ACC112 (cell line): Measurements from ENCODE around the gene COL8A1.

Source experiments
- H2AFZ ChIP-seq: fragments of 200-600 bp; sonication (generic); one replicate; pipeline ENCODE4 v1.6.0; 2017; ENCODE audit warnings: antibody characterized with exemption, low read length; ENCODE audit not compliant: unreplicated experiment
- H3K27ac ChIP-seq: fragments of 200-600 bp; sonication (generic); 2 replicates; pipeline ENCODE4 v1.5.1; 2014; ENCODE audit warnings: low read depth, mild to moderate bottlenecking, antibody characterized with exemption, low read length, moderate library complexity
- H3K27me3 ChIP-seq: fragments of 200-600 bp; sonication (generic); 2 replicates; pipeline ENCODE4 v1.6.1; 2014; ENCODE audit warnings: mild to moderate bottlenecking, antibody characterized with exemption, low read length, moderate library complexity, mixed read lengths; ENCODE audit not compliant: insufficient read depth
- H3K36me3 ChIP-seq: fragments of 200-600 bp; sonication (generic); 2 replicates; pipeline ENCODE4 v1.6.1; 2016; ENCODE audit warnings: mild to moderate bottlenecking, antibody characterized with exemption, low read length, moderate library complexity, mixed read lengths; ENCODE audit not compliant: insufficient read depth
- H3K4me1 ChIP-seq: fragments of 200-600 bp; sonication (generic); one replicate; pipeline ENCODE4 v1.6.1; 2016; ENCODE audit warnings: low read length, mixed read lengths; ENCODE audit not compliant: insufficient read depth, unreplicated experiment, control insufficient read depth
- H3K4me3 ChIP-seq: fragments of 200-600 bp; sonication (generic); 2 replicates; pipeline ENCODE4 v1.5.1; 2014; ENCODE audit warnings: mild to moderate bottlenecking, low read depth, low read length
- H3K79me2 ChIP-seq: fragments of 200-600 bp; sonication (generic); one replicate; pipeline ENCODE4 v1.6.0; 2016; ENCODE audit warnings: low read length; ENCODE audit not compliant: control insufficient read depth, unreplicated experiment, insufficient read depth

Gene COL8A1

GRCh38 chr3:99768808-99769501 is 130.6 kb downstream of the COL8A1 start:
- Histone ChIP-seq H3K27ac (no peak overlapping the region), H3K79me2 (no peaks in the 10 kb centered on the region), H3K4me1 (peaks cover 9% of the 10 kb centered on the region), H2AFZ (no peak overlapping the region), H3K4me3 (no peak overlapping the region), H3K27me3 (no peaks in the 10 kb centered on the region), H3K36me3 (peaks cover 33% of the 10 kb centered on the region)

- Histone ChIP-seq H3K36me3 (peaks cover 40% of the 10 kb centered on the region), H2AFZ (no peak overlapping the region), H3K4me1 (peaks cover 33% of the 10 kb centered on the region), H3K4me3 (no peak overlapping the region), H3K79me2 (no peaks in the 10 kb centered on the region), H3K27me3 (no peaks in the 10 kb centered on the region), H3K27ac (no peak overlapping the region)
Observed at GRCh38 chr3:99772171-99772570, 133.8 kb downstream of the COL8A1 start.

GRCh38 chr3:99772671-99773070 is 134.3 kb downstream of the COL8A1 start:
- Histone ChIP-seq H3K27me3 (no peaks in the 10 kb centered on the region), H2AFZ (no peak overlapping the region), H3K4me1 (peaks cover 36% of the 10 kb centered on the region), H3K4me3 (no peak overlapping the region), H3K36me3 (peaks cover 40% of the 10 kb centered on the region), H3K27ac (no peak overlapping the region), H3K79me2 (no peaks in the 10 kb centered on the region)

GRCh38 chr3:99774467-99774866 is 136.1 kb downstream of the COL8A1 start:
- Histone ChIP-seq H3K27me3 (no peaks in the 10 kb centered on the region), H3K27ac (peak overlapping the region; percentile 37), H3K36me3 (peaks cover 30% of the 10 kb centered on the region), H3K4me3 (no peak overlapping the region), H2AFZ (no peak overlapping the region), H3K79me2 (no peaks in the 10 kb centered on the region), H3K4me1 (peaks cover 36% of the 10 kb centered on the region)

GRCh38 chr3:99776516-99777209 is 138.3 kb downstream of the COL8A1 start:
- H3K27me3 ChIP-seq = no peaks in the 10 kb centered on the region
- H3K36me3 ChIP-seq = peaks cover 26% of the 10 kb centered on the region
- peaks cover 46% of the 10 kb centered on the region for H3K4me1 ChIP-seq
- peak overlapping the region; percentile 24; the same call in 1 of the 2 replicates for H3K4me3 ChIP-seq
- H3K27ac ChIP-seq = no peak overlapping the region
- H3K79me2 ChIP-seq = no peaks in the 10 kb centered on the region
- no peak overlapping the region for H2AFZ ChIP-seq

- Histone ChIP-seq H3K4me1 (peaks cover 51% of the 10 kb centered on the region), H3K4me3 (no peak overlapping the region), H3K36me3 (peaks cover 23% of the 10 kb centered on the region), H3K27me3 (no peaks in the 10 kb centered on the region), H3K79me2 (no peaks in the 10 kb centered on the region), H2AFZ (no peak overlapping the region), H3K27ac (no peak overlapping the region)
Observed at GRCh38 chr3:99777210-99777549, 138.8 kb downstream of the COL8A1 start.

GRCh38 chr3:99777708-99778107 is 139.3 kb downstream of the COL8A1 start:
- H3K27me3 ChIP-seq = no peaks in the 10 kb centered on the region
- no peak overlapping the region for H2AFZ ChIP-seq
- no peak overlapping the region for H3K4me3 ChIP-seq
- H3K36me3 ChIP-seq = peaks cover 21% of the 10 kb centered on the region
- peaks cover 54% of the 10 kb centered on the region for H3K4me1 ChIP-seq
- no peak overlapping the region for H3K27ac ChIP-seq
- no peaks in the 10 kb centered on the region for H3K79me2 ChIP-seq

- Histone ChIP-seq H3K27me3 (no peaks in the 10 kb centered on the region), H3K36me3 (peaks cover 21% of the 10 kb centered on the region), H3K4me1 (peaks cover 40% of the 10 kb centered on the region), H3K27ac (no peak overlapping the region), H2AFZ (no peak overlapping the region), H3K79me2 (no peaks in the 10 kb centered on the region), H3K4me3 (no peak overlapping the region)
Observed at GRCh38 chr3:99780749-99781148, 142.4 kb downstream of the COL8A1 start.

- Histone ChIP-seq H3K4me1 (peaks cover 33% of the 10 kb centered on the region), H3K79me2 (no peaks in the 10 kb centered on the region), H3K36me3 (peaks cover 18% of the 10 kb centered on the region), H3K27me3 (no peaks in the 10 kb centered on the region), H2AFZ (no peak overlapping the region), H3K27ac (peak overlapping the region; percentile 31; the same call in 1 of the 2 replicates), H3K4me3 (no peak overlapping the region)
Observed at GRCh38 chr3:99781761-99782160, 143.4 kb downstream of the COL8A1 start.

- Histone ChIP-seq H3K27ac (peak overlapping the region; percentile 26), H2AFZ (no peak overlapping the region), H3K36me3 (peaks cover 11% of the 10 kb centered on the region), H3K4me3 (no peak overlapping the region), H3K79me2 (no peaks in the 10 kb centered on the region), H3K4me1 (peaks cover 27% of the 10 kb centered on the region), H3K27me3 (no peaks in the 10 kb centered on the region)
Observed at GRCh38 chr3:99783011-99783573, 144.7 kb downstream of the COL8A1 start.
